Neural progenitor cell (in vitro differentiated cells): ENCODE data around the gene EPHB1. TPM values are rescaled to one million over a fixed set of nuclear protein-coding genes. Genes with fewer than 3 reads are reported as not detected.

Experiments
- DNase-seq: peaks from one replicate; pipeline ENCODE4 v3.0.0-alpha.2; 2016; ENCODE audit warnings: low spot score
- H2AFZ ChIP-seq: fragments of 200-600 bp; sonication (generic); replicated peaks from 2 replicates; pipeline ENCODE4 v1.6.1; 2016; ENCODE audit warnings: antibody characterized with exemption
- H3F3A ChIP-seq: fragments of 200-600 bp; sonication (generic); 2 replicates; pipeline ENCODE4 v1.6.1; 2016; ENCODE audit warnings: antibody characterized with exemption, low read depth
- H3K27ac ChIP-seq: fragments of 200-600 bp; sonication (generic); 2 replicates; pipeline ENCODE4 v1.5.1; 2016; ENCODE audit warnings: mild to moderate bottlenecking
- H3K27me3 ChIP-seq: fragments of 200-600 bp; sonication (generic); 2 replicates; pipeline ENCODE4 v1.6.1; 2016; ENCODE audit warnings: mild to moderate bottlenecking, moderate library complexity
- H3K36me3 ChIP-seq: fragments of 200-600 bp; sonication (generic); 2 replicates; pipeline ENCODE4 v1.5.1; 2016
- H3K4me1 ChIP-seq: fragments of 200-600 bp; sonication (generic); 2 replicates; pipeline ENCODE4 v1.6.1; 2016; ENCODE audit warnings: mixed run types
- H3K4me2 ChIP-seq: fragments of 200-600 bp; sonication (generic); 2 replicates; pipeline ENCODE4 v1.6.1; 2016
- H3K4me3 ChIP-seq: fragments of 200-600 bp; sonication (generic); 2 replicates; pipeline ENCODE4 v1.5.1; 2016
- H3K79me2 ChIP-seq: fragments of 200-600 bp; sonication (generic); 2 replicates; pipeline ENCODE4 v1.6.1; 2016; ENCODE audit warnings: low read depth
- H3K9ac ChIP-seq: fragments of 200-600 bp; sonication (generic); 2 replicates; pipeline ENCODE4 v1.6.1; 2016
- H3K9me3 ChIP-seq: fragments of 200-600 bp; sonication (generic); 2 replicates; pipeline ENCODE4 v1.5.1; 2016; ENCODE audit warnings: low read depth
- H4K20me1 ChIP-seq: fragments of 200-600 bp; sonication (generic); 2 replicates; pipeline ENCODE4 v1.6.1; 2016; ENCODE audit warnings: low read depth
- H3K27ac Mint-ChIP-seq: 3 replicates; pipeline ENCODE4 v1.8.0; 2021; ENCODE audit warnings: mixed read lengths
- H3K27me3 Mint-ChIP-seq: 2 replicates; pipeline ENCODE4 v1.8.0; 2022; ENCODE audit warnings: low read depth, mild to moderate bottlenecking, inconsistent platforms, moderate library complexity, mixed read lengths; ENCODE audit not compliant: insufficient read depth
- H3K36me3 Mint-ChIP-seq: 3 replicates; pipeline ENCODE4 v1.8.0; 2021; ENCODE audit warnings: mixed read lengths
- H3K4me1 Mint-ChIP-seq: 3 replicates; pipeline ENCODE4 v1.8.0; 2021; ENCODE audit warnings: mixed read lengths
- H3K4me3 Mint-ChIP-seq: 3 replicates; pipeline ENCODE4 v1.8.0; 2021; ENCODE audit warnings: mild to moderate bottlenecking, moderate library complexity, mixed read lengths
- H3K9me3 Mint-ChIP-seq: 3 replicates; pipeline ENCODE4 v1.8.0; 2020; ENCODE audit warnings: mixed read lengths
- EZH2 ChIP-seq: fragments of 200-600 bp; sonication (generic); IDR thresholded peaks from 2 replicates; pipeline ENCODE4 v1.6.1; 2017; ENCODE audit warnings: antibody characterized with exemption, mild to moderate bottlenecking, moderate library complexity
- EZH2phosphoT487 ChIP-seq: fragments of 200-600 bp; sonication (generic); IDR thresholded peaks from 2 replicates; pipeline ENCODE4 v1.6.1; 2017; ENCODE audit warnings: antibody characterized with exemption
- total RNA-seq: library from RNA; depleted of rRNA; stranded (reverse); fragments of >200 nt; gene quantifications from 2 replicates; pipeline ENCODE4 v1.2.3, GENCODE V29; 2015; ENCODE audit warnings: low replicate concordance
- TF ChIP-seq, protein P1 (sequence below): fragments of 200-600 bp; sonication (generic); IDR thresholded peaks from 2 replicates; pipeline ENCODE4 v1.5.1; 2017; ENCODE audit warnings: antibody characterized with exemption, mild to moderate bottlenecking

Gene EPHB1
- total RNA-seq, 1 donor from 2014 or later: 9.1 TPM

DNA sequence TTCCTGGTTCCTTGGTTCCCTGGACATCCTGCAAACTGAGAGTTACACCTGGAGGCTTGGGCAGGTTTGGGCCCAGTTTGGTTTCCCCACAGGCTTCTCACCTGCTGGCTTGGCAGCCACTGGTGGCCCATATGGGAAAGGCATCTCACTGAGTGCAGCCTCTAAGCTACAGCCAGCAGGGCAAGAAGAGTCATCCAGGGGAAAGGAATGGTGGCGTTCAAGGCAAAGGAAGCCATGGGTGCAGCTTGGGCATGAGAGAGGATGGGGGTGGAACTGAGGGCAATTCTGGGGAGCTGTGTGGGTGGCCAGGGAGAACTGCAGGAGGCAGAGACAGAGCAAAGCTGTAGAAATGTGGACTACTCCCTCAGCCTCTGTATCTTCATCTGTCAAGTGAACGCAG lies 106.4 kb downstream of the EPHB1 start:
- H3K36me3 ChIP-seq: no peaks in the 10 kb centered on the region
- no peaks in the 10 kb centered on the region for H3K9me3 Mint-ChIP-seq
- H3K79me2 ChIP-seq: no peaks in the 10 kb centered on the region
- DNase-seq: no peak
- H3K9ac ChIP-seq: no peak overlapping the region
- no peak overlapping the region for H3K4me2 ChIP-seq
- no peaks in the 10 kb centered on the region for H3K36me3 Mint-ChIP-seq
- H3K4me3 Mint-ChIP-seq: no peak overlapping the region
- TF ChIP-seq EZH2phosphoT487 (no peak), EZH2 (no peak)
- TF ChIP-seq, protein P1, sequence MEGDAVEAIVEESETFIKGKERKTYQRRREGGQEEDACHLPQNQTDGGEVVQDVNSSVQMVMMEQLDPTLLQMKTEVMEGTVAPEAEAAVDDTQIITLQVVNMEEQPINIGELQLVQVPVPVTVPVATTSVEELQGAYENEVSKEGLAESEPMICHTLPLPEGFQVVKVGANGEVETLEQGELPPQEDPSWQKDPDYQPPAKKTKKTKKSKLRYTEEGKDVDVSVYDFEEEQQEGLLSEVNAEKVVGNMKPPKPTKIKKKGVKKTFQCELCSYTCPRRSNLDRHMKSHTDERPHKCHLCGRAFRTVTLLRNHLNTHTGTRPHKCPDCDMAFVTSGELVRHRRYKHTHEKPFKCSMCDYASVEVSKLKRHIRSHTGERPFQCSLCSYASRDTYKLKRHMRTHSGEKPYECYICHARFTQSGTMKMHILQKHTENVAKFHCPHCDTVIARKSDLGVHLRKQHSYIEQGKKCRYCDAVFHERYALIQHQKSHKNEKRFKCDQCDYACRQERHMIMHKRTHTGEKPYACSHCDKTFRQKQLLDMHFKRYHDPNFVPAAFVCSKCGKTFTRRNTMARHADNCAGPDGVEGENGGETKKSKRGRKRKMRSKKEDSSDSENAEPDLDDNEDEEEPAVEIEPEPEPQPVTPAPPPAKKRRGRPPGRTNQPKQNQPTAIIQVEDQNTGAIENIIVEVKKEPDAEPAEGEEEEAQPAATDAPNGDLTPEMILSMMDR: no peak
- H3K4me1 Mint-ChIP-seq: peaks cover 23% of the 10 kb centered on the region
- H3K27ac Mint-ChIP-seq: no peak overlapping the region
- H3K27me3 Mint-ChIP-seq: no peaks in the 10 kb centered on the region
- H3K9me3 ChIP-seq: no peaks in the 10 kb centered on the region
- H3K27me3 ChIP-seq: no peaks in the 10 kb centered on the region
- no peak overlapping the region for H3K27ac ChIP-seq
- H2AFZ ChIP-seq: no peak overlapping the region
- H3F3A ChIP-seq: no peaks in the 10 kb centered on the region
- H3K4me3 ChIP-seq: no peak overlapping the region
- H4K20me1 ChIP-seq: peaks cover 32% of the 10 kb centered on the region
- H3K4me1 ChIP-seq: peaks cover 12% of the 10 kb centered on the region

DNA sequence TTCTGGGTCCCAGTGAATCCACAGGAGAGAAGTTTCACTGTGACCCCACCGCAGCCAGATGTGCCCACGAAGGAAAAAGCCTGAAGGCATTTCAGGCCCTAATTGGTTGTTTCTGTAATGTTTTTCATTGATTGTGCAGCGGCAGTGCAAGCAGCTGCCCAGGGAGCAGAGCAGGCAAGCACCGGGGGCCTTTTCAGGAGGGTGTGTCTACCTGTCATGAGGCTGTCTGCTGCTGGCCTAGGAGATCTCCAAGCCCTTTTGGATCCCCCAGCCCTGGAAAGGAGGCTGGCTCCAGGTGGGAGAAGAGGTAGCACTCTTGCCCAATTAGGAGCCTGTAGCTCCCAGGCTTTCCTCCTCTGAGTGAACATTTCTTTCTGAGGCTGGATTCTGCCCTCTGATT lies 108.8 kb downstream of the EPHB1 start:
- H3K4me3 ChIP-seq: no peak overlapping the region
- H3K4me3 Mint-ChIP-seq: no peak overlapping the region
- H3K27me3 Mint-ChIP-seq: no peaks in the 10 kb centered on the region
- H3K9me3 ChIP-seq: no peaks in the 10 kb centered on the region
- H3K36me3 ChIP-seq: no peaks in the 10 kb centered on the region
- no peaks in the 10 kb centered on the region for H3K79me2 ChIP-seq
- no peak overlapping the region for H3K27ac ChIP-seq
- H3K9me3 Mint-ChIP-seq: no peaks in the 10 kb centered on the region
- H4K20me1 ChIP-seq: peaks cover 32% of the 10 kb centered on the region
- H3K4me1 Mint-ChIP-seq: peaks cover 29% of the 10 kb centered on the region
- H3K4me2 ChIP-seq: peak overlapping the region; percentile 18
- no peak overlapping the region for H3K27ac Mint-ChIP-seq
- no peaks in the 10 kb centered on the region for H3K27me3 ChIP-seq
- H3K9ac ChIP-seq: no peak overlapping the region
- no peak overlapping the region for H2AFZ ChIP-seq
- H3F3A ChIP-seq: no peaks in the 10 kb centered on the region
- H3K36me3 Mint-ChIP-seq: no peaks in the 10 kb centered on the region
- TF ChIP-seq EZH2phosphoT487 (no peak), EZH2 (no peak)
- TF ChIP-seq, protein P1: no peak
- H3K4me1 ChIP-seq: peaks cover 21% of the 10 kb centered on the region
- DNase-seq: no peak

DNA sequence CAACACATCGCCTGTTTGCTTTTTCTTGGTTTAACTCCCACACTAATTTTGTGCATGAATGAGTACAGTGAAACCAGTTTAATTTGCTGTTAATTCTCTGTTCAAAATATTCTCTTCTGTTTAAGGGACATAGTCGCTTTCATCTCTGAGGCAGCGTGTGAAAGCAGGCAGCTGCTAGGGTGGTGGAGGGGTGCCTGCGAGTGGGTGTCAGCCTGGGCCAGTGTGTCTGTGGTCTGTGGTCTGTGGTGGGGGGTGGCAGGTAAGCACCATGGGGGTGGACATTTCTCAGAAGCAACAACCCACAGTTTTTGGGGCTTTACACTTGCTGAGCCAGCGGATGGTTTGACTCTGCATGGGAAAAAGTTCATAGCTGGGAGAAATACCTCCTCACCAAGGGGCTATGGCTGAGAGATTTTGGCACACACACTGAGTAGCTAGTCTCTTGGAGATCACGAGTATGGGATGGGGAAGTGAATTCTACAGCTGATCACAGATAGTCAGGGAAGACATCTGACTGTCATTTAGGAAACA lies 109.2 kb downstream of the EPHB1 start:
- Mint-ChIP-seq H3K4me3 (no peak overlapping the region), H3K36me3 (no peaks in the 10 kb centered on the region), H3K4me1 (peaks cover 29% of the 10 kb centered on the region), H3K9me3 (no peaks in the 10 kb centered on the region), H3K27me3 (no peaks in the 10 kb centered on the region), H3K27ac (peak overlapping the region; percentile 34)
- Histone ChIP-seq H3K4me3 (no peak overlapping the region), H2AFZ (no peak overlapping the region), H4K20me1 (peaks cover 32% of the 10 kb centered on the region), H3K4me1 (peaks cover 21% of the 10 kb centered on the region), H3K27ac (no peak overlapping the region), H3K9ac (no peak overlapping the region), H3F3A (no peaks in the 10 kb centered on the region), H3K9me3 (no peaks in the 10 kb centered on the region), H3K27me3 (no peaks in the 10 kb centered on the region), H3K36me3 (no peaks in the 10 kb centered on the region), H3K79me2 (no peaks in the 10 kb centered on the region), H3K4me2 (peak overlapping the region; percentile 18)
- no peak for TF ChIP-seq EZH2
- TF ChIP-seq, protein P1: no peak
- no peak for TF ChIP-seq EZH2phosphoT487
- DNase-seq: no peak
